Motor neuron (in vitro differentiated cells): ENCODE results near the gene CHTOP. TPM values are rescaled to one million over a fixed set of nuclear protein-coding genes. Genes with fewer than 3 reads are reported as not detected.

Source experiments
- ATAC-seq, 8 experiments: fragments of 200-7000 bp; cut with Tn5 transposase; replicated peaks in 6 of 8; 2 replicates each; pipeline ENCODE4 v1.8.0; 2021; ENCODE audit warnings: mild to moderate bottlenecking in 8 of 8, moderate library complexity in 8 of 8
- H3K27ac ChIP-seq, 2 donors: fragments of 250-450 bp; sonication (Bioruptor Pico); 2 replicates each; pipeline ENCODE4 v1.9.0; 2021; ENCODE audit warnings: antibody characterized with exemption in 2 of 2, mild to moderate bottlenecking in 2 of 2, moderate library complexity in 1 of 2
- H3K4me1 ChIP-seq, 2 donors: fragments of 250-450 bp; sonication (Bioruptor Pico); replicated peaks in 1 of 2; 2 replicates each; pipeline ENCODE4 v1.6.1; 2021; ENCODE audit warnings: antibody characterized with exemption in 2 of 2, mild to moderate bottlenecking in 2 of 2, moderate library complexity in 1 of 2
- H3K4me3 ChIP-seq, 5 donors: fragments of 250-450 bp; sonication (Bioruptor Pico); 2 replicates each; pipeline ENCODE4 v1.9.0; 2021; ENCODE audit warnings: antibody characterized with exemption in 5 of 5, mild to moderate bottlenecking in 5 of 5, moderate library complexity in 4 of 5
- WGBS, 10 experiments: fragments of 450-650 bp; shearing (Covaris generic); methylation state at CpG; one replicate each; pipeline ENCODE4 v1.0.0; 2022; 5-methylcytosine and 5-hydroxymethylcytosine counted together
- in situ Hi-C, 9 experiments: fragments of 400-800 bp; cut with MboI; loops; one replicate each; pipeline ENCODE4 v1.15.0; 2021; ENCODE audit warnings: low sequenced_read_pairs in 9 of 9, low pct_unique_long_range_greater_than_20kb in 2 of 9; ENCODE audit not compliant: unreplicated experiment in 9 of 9
- total RNA-seq, 8 experiments: library from RNA; unstranded; fragments of 300-600 nt; gene quantifications; 2 replicates each; pipeline versions ENCODE4 v1.2.3 to v1.2.4, GENCODE V29; 2022

The CHTOP gene
- total RNA-seq, 8 experiments from 2014 or later: 29.9 to 136 (median 99.2) TPM

- 50% methylated on average over 1 of the region's 2 CpGs; no CpG with 5 or more reads in 9 of the 10 experiments for WGBS, 10 experiments
- no peak for ATAC-seq
- in situ Hi-C loops: no loop called here
- Histone ChIP-seq H3K27ac (no peak overlapping the region), H3K4me3 (no peak overlapping the region), H3K4me1 (peaks cover 10 to 23% of the 10 kb centered on the region in 2 donors)
Observed at GRCh38 chr1:153615406-153615805, 18.5 kb upstream of the CHTOP start.

GRCh38 chr1:153616144-153616916, 17.5 kb upstream of the CHTOP start, which contains the start of gene S100A14:
Gene S100A14, minus strand, starts transcription at chr1:153616325. Its CDS starts 467 bp downstream, at chr1:153615858.
- Histone ChIP-seq H3K4me1 (peaks cover 10 to 23% of the 10 kb centered on the region in 2 donors), H3K4me3 (no peak within 1 kb of the TSS), H3K27ac (no peak within 1 kb of the TSS)
- in situ Hi-C loops: no loop called here
- WGBS, 10 experiments: 60 to 74% (median 72%) methylated on average over 2 to 4 of the region's 10 CpGs; no CpG with 5 or more reads in 7 of the 10 experiments
- peak in 2 of 8 experiments; percentile 11 for ATAC-seq

- 40 to 90% (median 60%) methylated on average over 1 to 3 of the region's 5 CpGs; no CpG with 5 or more reads in 2 of the 10 experiments for WGBS, 10 experiments
- in situ Hi-C loops: no loop called here
- H3K27ac ChIP-seq: no peak overlapping the region
- no peak for ATAC-seq
- no peak overlapping the region for H3K4me3 ChIP-seq
- H3K4me1 ChIP-seq: peaks cover 12 to 17% of the 10 kb centered on the region in 2 donors
Observed at GRCh38 chr1:153616917-153617311, 17.0 kb upstream of the CHTOP start.

GRCh38 chr1:153617663-153618062, 16.2 kb upstream of the CHTOP start:
- Histone ChIP-seq H3K4me1 (peaks cover 8 to 9% of the 10 kb centered on the region in 2 donors), H3K27ac (no peak overlapping the region), H3K4me3 (no peak overlapping the region)
- ATAC-seq: peak in 6 of 8 experiments; percentile 65 to 95 (median 76)
- in situ Hi-C loops: no loop called here
- WGBS, 10 experiments: 27 to 95% (median 68%) methylated on average over 2 to 6 of the region's 6 CpGs; no CpG with 5 or more reads in 4 of the 10 experiments

GRCh38 chr1:153619171-153619570, 14.7 kb upstream of the CHTOP start:
- Histone ChIP-seq H3K27ac (no peak overlapping the region), H3K4me3 (no peak overlapping the region), H3K4me1 (peaks cover 5% of the 10 kb centered on the region in 2 donors)
- in situ Hi-C loops: no loop called here
- WGBS, 10 experiments: 70 to 100% (median 96%) methylated on average over 1 to 5 of the region's 6 CpGs; no CpG with 5 or more reads in 3 of the 10 experiments
- no peak for ATAC-seq

GRCh38 chr1:153623101-153623500, 10.8 kb upstream of the CHTOP start:
- Histone ChIP-seq H3K27ac (no peak overlapping the region), H3K4me3 (no peak overlapping the region), H3K4me1 (peaks cover 22 to 24% of the 10 kb centered on the region in 2 donors)
- ATAC-seq: no peak
- in situ Hi-C loops: no loop called here
- 23 to 100% (median 56%) methylated on average over 1 to 7 of the region's 7 CpGs; no CpG with 5 or more reads in 1 of the 10 experiments for WGBS, 10 experiments

GRCh38 chr1:153624965-153625611, 8.8 kb upstream of the CHTOP start:
- WGBS, 10 experiments: 40 to 95% (median 90%) methylated on average over 1 to 9 of the region's 10 CpGs; no CpG with 5 or more reads in 2 of the 10 experiments
- Histone ChIP-seq H3K4me3 (no peak overlapping the region), H3K4me1 (peaks cover 23 to 24% of the 10 kb centered on the region in 2 donors), H3K27ac (no peak overlapping the region)
- in situ Hi-C loops: loop anchor here in 3 of 9 experiments (25.0 kb wide), 1 partner anchor 113 kb away; no protein-coding TSS in a partner anchor
- no peak for ATAC-seq

- 64 to 80% (median 78%) methylated on average over 1 to 3 of the region's 3 CpGs; no CpG with 5 or more reads in 7 of the 10 experiments for WGBS, 10 experiments
- H3K4me1 ChIP-seq: peaks cover 21 to 26% of the 10 kb centered on the region in 2 donors
- peak overlapping the region in 4 of 5 donors; percentile 11 to 31 (median 30) for H3K4me3 ChIP-seq
- no peak for ATAC-seq
- peak overlapping the region in 1 of 2 donors; percentile 74 for H3K27ac ChIP-seq
- in situ Hi-C loops: loop anchor here in 3 of 9 experiments (25.0 kb wide), 1 partner anchor 114 kb away; no protein-coding TSS in a partner anchor
Observed at GRCh38 chr1:153626477-153626903, 7.4 kb upstream of the CHTOP start.

- peak; percentile 82 to 95 (median 87) for ATAC-seq
- WGBS, 10 experiments: 0 to 37% (median 0%) methylated on average over 1 to 12 of the region's 28 CpGs; no CpG with 5 or more reads in 3 of the 10 experiments
- in situ Hi-C loops: loop anchor here in 3 of 9 experiments (25.0 kb wide), 1 partner anchor 115 kb away; no protein-coding TSS in a partner anchor
- H3K27ac ChIP-seq: peak within 1 kb of the TSS; percentile 27 to 74
- H3K4me1 ChIP-seq: peaks cover 19 to 26% of the 10 kb centered on the region in 2 donors
- H3K4me3 ChIP-seq: peak within 1 kb of the TSS; percentile 11 to 31 (median 29)
Observed at GRCh38 chr1:153626904-153627714, 6.8 kb upstream of the CHTOP start, which contains the start of gene S100A13. Gene S100A13, minus strand, starts transcription at chr1:153627505. Its CDS starts 1,033 bp downstream, at chr1:153626472.

- Histone ChIP-seq H3K27ac (peak within 1 kb of the TSS; percentile 27 to 74), H3K4me3 (peak within 1 kb of the TSS; percentile 11 to 31 (median 29)), H3K4me1 (peaks cover 19 to 26% of the 10 kb centered on the region in 2 donors)
- peak in 1 of 8 experiments; percentile 11 for ATAC-seq
- WGBS, 10 experiments: 8 to 100% (median 54%) methylated on average over 1 to 4 of the region's 10 CpGs; no CpG with 5 or more reads in 5 of the 10 experiments
- in situ Hi-C loops: loop anchor here in 3 of 9 experiments (25.0 kb wide), 1 partner anchor 116 kb away; no protein-coding TSS in a partner anchor
Observed at GRCh38 chr1:153627715-153628626, 5.9 kb upstream of the CHTOP start, which contains the start of gene S100A1. Gene S100A1, plus strand, starts transcription at chr1:153628434. Its CDS starts 2,088 bp downstream, at chr1:153630522.

- Histone ChIP-seq H3K27ac (no peak overlapping the region), H3K4me1 (peaks cover 19 to 26% of the 10 kb centered on the region in 2 donors), H3K4me3 (no peak overlapping the region)
- 100% methylated on average over 2 of the region's 6 CpGs; no CpG with 5 or more reads in 9 of the 10 experiments for WGBS, 10 experiments
- in situ Hi-C loops: loop anchor here in 3 of 9 experiments (25.0 kb wide), 1 partner anchor 116 kb away; no protein-coding TSS in a partner anchor
- ATAC-seq: no peak
Observed at GRCh38 chr1:153628638-153629342, 5.1 kb upstream of the CHTOP start.
